Esophagus squamous epithelium (tissue), 5 donors: Measurements from ENCODE around the gene PGM2. TPM values are rescaled to one million over a fixed set of nuclear protein-coding genes. Genes with fewer than 3 reads are reported as not detected.

Source experiments
- DNase-seq: peaks from one replicate; lab custom pipeline; 2025; lab: John Stamatoyannopoulos, UW
- H3K27ac ChIP-seq, 4 donors: fragments of 200-600 bp; sonication (generic); one replicate each; pipeline ENCODE4 v1.5.1; 2016 to 2019; ENCODE audit warnings: mild to moderate bottlenecking in 1 of 4
- H3K27me3 ChIP-seq, 4 donors: fragments of 200-600 bp; sonication (generic); 1 replicate in 3 of 4; 2 replicates in 1 of 4; pipeline versions ENCODE4 v1.5.1 to v1.6.0; 2017 to 2021; ENCODE audit warnings: antibody characterized with exemption in 1 of 4
- H3K36me3 ChIP-seq, 3 donors: fragments of 200-600 bp; sonication (generic); one replicate each; pipeline ENCODE4 v1.5.1; 2016 to 2019
- H3K4me1 ChIP-seq, 3 donors: fragments of 200-600 bp; sonication (generic); one replicate each; pipeline ENCODE4 v1.5.1; 2017 to 2019
- H3K4me3 ChIP-seq, 4 donors: fragments of 200-600 bp; sonication (generic); 1 replicate in 3 of 4; 2 replicates in 1 of 4; pipeline ENCODE4 v1.5.1; 2016 to 2019; ENCODE audit warnings: mild to moderate bottlenecking in 2 of 4, moderate library complexity in 1 of 4
- H3K9me3 ChIP-seq, 3 donors: fragments of 200-600 bp; sonication (generic); one replicate each; pipeline ENCODE4 v1.5.1; 2016 to 2019
- POLR2A ChIP-seq, 4 donors: fragments of 450-650 bp; IDR thresholded peaks; one replicate each; pipeline ENCODE4 v1.6.1; 2017; ENCODE audit warnings: antibody characterized with exemption in 4 of 4, mild to moderate bottlenecking in 4 of 4, moderate library complexity in 3 of 4
- WGBS, 2 donors: methylation state at CpG; one replicate each; pipeline ENCODE4 v1.1.5; 2018; 5-methylcytosine and 5-hydroxymethylcytosine counted together
- intact Hi-C: fragments of 100-400 bp; cut with DNase I; formaldehyde crosslinking; loops from one replicate; pipeline ENCODE4 v1.15.0; 2022
- total RNA-seq, 4 donors: library from RNA; depleted of rRNA; stranded (reverse); fragments of >200 nt; gene quantifications; one replicate each; pipeline ENCODE4 v1.1.0, GENCODE V29; 2016
- TF ChIP-seq, protein P1 (sequence below), 6 experiments: fragments of 450-650 bp in 4 of 6; fragments of 200-600 bp in 2 of 6; sonication (generic) in 2 of 6; IDR thresholded peaks; one replicate each; pipeline ENCODE4 v1.5.1; 2016 to 2019; ENCODE audit warnings: antibody characterized with exemption in 6 of 6, mild to moderate bottlenecking in 4 of 6, moderate library complexity in 4 of 6
- donor health status: DM: yes; HTN: yes; CAD: no.

The PGM2 gene
- total RNA-seq, 4 donors from 2014 or later = 65.6 to 127 (median 93.6) TPM

DNA sequence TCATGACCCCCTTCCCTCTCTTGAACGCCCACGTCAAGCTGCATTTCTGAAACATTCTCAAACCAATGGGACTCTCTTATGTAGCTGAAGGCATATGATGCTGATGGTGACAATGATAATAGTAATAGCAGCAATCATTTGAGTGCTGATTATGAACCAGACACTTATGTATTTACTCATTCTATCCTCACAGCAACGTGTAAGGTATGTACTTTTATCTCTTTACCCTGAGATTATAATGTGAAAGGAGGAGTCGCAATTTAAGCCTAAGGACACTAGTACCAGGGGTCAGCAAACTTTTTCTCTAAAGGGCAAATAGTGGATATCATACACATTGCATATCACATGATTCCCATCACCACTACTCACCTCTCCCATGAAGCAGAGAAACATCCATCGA, 8.5 kb downstream of the PGM2 start:
- DNase-seq = no peak
- TF ChIP-seq, protein P1, sequence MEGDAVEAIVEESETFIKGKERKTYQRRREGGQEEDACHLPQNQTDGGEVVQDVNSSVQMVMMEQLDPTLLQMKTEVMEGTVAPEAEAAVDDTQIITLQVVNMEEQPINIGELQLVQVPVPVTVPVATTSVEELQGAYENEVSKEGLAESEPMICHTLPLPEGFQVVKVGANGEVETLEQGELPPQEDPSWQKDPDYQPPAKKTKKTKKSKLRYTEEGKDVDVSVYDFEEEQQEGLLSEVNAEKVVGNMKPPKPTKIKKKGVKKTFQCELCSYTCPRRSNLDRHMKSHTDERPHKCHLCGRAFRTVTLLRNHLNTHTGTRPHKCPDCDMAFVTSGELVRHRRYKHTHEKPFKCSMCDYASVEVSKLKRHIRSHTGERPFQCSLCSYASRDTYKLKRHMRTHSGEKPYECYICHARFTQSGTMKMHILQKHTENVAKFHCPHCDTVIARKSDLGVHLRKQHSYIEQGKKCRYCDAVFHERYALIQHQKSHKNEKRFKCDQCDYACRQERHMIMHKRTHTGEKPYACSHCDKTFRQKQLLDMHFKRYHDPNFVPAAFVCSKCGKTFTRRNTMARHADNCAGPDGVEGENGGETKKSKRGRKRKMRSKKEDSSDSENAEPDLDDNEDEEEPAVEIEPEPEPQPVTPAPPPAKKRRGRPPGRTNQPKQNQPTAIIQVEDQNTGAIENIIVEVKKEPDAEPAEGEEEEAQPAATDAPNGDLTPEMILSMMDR (IDR thresholded peaks at IDR 0.05) = no peak
- TF ChIP-seq POLR2A (IDR thresholded peaks at IDR 0.05) = no peak
- Histone ChIP-seq H3K27me3 (no peaks in the 10 kb centered on the region), H3K4me1 (peaks cover 0 to 38% (median 9%) of the 10 kb centered on the region in 3 donors), H3K27ac (no peak overlapping the region), H3K9me3 (no peaks in the 10 kb centered on the region), H3K4me3 (no peak overlapping the region), H3K36me3 (peaks cover 13 to 100% (median 25%) of the 10 kb centered on the region in 3 donors)
- intact Hi-C loops = loop anchor here (10.0 kb wide), 1 partner anchor 140 kb away; no protein-coding TSS in a partner anchor
- WGBS, 2 donors = 82 to 85% methylated on average over 5 of the region's 5 CpGs

DNA sequence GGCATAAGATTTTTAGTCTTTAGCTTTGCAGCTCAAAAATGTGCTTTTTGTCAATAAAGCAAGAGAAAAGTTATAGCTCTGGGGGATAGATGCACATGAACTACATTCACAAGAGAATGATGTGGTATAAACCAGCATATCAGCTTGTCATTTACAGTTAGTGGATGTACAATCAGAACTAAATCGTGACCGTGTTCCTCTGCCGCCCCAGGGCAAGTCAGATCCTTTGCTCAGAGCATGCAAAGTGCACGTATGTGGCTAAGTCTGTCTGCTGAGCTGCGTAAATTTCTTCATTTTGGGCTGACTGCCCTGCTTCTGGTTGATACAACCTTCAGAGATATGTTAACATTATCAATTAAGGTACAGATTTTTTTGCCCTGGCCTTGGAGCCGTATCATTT, 9.3 kb downstream of the PGM2 start:
- Histone ChIP-seq H3K4me1 (peaks cover 0 to 35% (median 3%) of the 10 kb centered on the region in 3 donors), H3K9me3 (no peaks in the 10 kb centered on the region), H3K27ac (no peak overlapping the region), H3K36me3 (peaks cover 11 to 100% (median 32%) of the 10 kb centered on the region in 3 donors), H3K4me3 (no peak overlapping the region), H3K27me3 (no peaks in the 10 kb centered on the region)
- TF ChIP-seq POLR2A (IDR thresholded peaks at IDR 0.05) = no peak
- WGBS, 2 donors = 76 to 82% methylated on average over 5 to 6 of the region's 6 CpGs
- intact Hi-C loops = loop anchor here (10.0 kb wide), 1 partner anchor 139 kb away; no protein-coding TSS in a partner anchor
- no peak for DNase-seq

DNA sequence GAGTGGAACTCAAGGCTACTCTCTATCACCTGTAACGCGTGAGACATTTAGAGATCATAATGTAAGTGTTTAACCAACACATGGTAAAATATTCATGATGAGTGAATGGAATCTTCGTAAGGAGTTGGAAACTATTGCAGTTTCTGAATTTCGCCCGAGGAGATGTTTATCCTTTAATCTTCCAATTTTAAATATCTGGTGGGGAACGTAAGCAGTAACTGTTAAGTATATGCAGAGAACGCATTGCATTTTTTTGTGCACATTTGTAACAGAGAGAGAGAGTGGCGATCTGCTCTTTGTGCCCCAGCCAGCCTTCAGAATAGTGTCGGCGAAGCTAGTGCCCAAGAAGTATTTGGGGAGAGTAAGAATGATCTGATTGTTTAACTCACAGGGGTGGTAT, 9.8 kb downstream of the PGM2 start:
- Histone ChIP-seq H3K4me1 (peaks cover 0 to 30% (median 3%) of the 10 kb centered on the region in 3 donors), H3K27me3 (no peaks in the 10 kb centered on the region), H3K9me3 (no peaks in the 10 kb centered on the region), H3K4me3 (no peak overlapping the region), H3K27ac (no peak overlapping the region), H3K36me3 (peaks cover 6 to 100% (median 33%) of the 10 kb centered on the region in 3 donors)
- intact Hi-C loops = loop anchor here (10.0 kb wide), 1 partner anchor 139 kb away; no protein-coding TSS in a partner anchor
- 90% methylated on average over 10 of the region's 10 CpGs for WGBS, 2 donors
- no peak for TF ChIP-seq POLR2A (IDR thresholded peaks at IDR 0.05)
- TF ChIP-seq, protein P1 (IDR thresholded peaks at IDR 0.05) = no peak
- DNase-seq = no peak

DNA sequence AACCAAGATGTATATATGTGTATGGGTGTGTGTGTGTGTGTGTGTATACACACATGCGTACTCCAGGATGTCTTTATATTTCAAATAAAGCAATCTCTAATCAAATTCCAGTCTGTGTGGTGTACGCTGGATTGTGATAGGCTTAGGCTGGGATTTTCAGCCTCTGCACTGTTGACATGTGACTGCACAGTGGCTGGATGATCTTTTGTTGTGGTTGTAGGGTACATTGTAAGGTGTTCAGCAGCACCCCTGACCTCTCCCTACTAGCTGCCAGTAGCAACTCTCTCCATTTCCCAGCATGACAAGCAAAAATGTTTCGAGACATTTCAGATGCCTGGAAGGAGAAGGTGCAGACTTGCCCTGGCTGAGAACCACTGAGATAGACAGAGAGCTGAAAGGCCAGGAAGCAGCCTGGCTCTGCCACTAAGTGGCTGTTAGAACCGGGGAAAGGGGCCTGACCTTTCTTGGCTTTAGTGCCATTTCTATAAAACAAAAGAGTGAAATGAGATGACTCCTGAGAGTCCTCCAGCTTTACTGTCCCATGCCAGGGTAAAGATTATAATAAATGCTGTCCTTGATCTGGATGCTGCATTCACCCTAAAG, 10.5 kb downstream of the PGM2 start:
- TF ChIP-seq POLR2A (IDR thresholded peaks at IDR 0.05) = no peak
- TF ChIP-seq, protein P1 (IDR thresholded peaks at IDR 0.05) = no peak
- Histone ChIP-seq H3K4me1 (peaks cover 0 to 27% (median 3%) of the 10 kb centered on the region in 3 donors), H3K4me3 (no peak overlapping the region), H3K9me3 (no peaks in the 10 kb centered on the region), H3K27ac (peak overlapping the region; percentile 14 to 55 (median 28)), H3K27me3 (no peaks in the 10 kb centered on the region), H3K36me3 (peaks cover 0 to 100% (median 38%) of the 10 kb centered on the region in 3 donors)
- 64 to 89% methylated on average over 4 of the region's 4 CpGs for WGBS, 2 donors
- intact Hi-C loops = loop anchor here (10.0 kb wide), 1 partner anchor 138 kb away; no protein-coding TSS in a partner anchor
- no peak for DNase-seq

DNA sequence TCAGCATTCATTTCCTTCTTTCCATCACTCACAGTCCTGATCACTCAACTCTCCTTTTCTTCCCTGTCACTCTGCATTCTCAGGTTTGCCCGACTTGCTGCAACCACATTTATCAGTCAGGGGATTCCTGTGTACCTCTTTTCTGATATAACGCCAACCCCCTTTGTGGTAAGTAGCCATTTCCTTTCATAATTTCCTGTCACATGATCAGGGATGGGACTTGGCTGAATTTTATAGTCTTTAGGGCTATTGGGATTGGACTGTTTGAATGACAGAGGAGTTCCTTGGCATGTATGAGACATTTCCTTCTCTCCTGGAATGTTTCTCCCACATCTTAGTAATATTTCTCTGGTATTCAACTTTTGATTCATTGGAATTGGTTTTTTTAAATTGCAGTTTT, 11.0 kb downstream of the PGM2 start:
- TF ChIP-seq POLR2A (IDR thresholded peaks at IDR 0.05) = no peak
- TF ChIP-seq, protein P1 (IDR thresholded peaks at IDR 0.05) = no peak
- Histone ChIP-seq H3K4me1 (peaks cover 0 to 27% (median 3%) of the 10 kb centered on the region in 3 donors), H3K4me3 (no peak overlapping the region), H3K27ac (peak overlapping the region; percentile 14 to 55 (median 29)), H3K9me3 (no peaks in the 10 kb centered on the region), H3K36me3 (peaks cover 0 to 100% (median 34%) of the 10 kb centered on the region in 3 donors), H3K27me3 (no peaks in the 10 kb centered on the region)
- intact Hi-C loops = loop anchor here (10.0 kb wide), 1 partner anchor 137 kb away; no protein-coding TSS in a partner anchor
- DNase-seq = no peak
- 61 to 64% methylated on average over 2 of the region's 2 CpGs for WGBS, 2 donors
